ENCODE results near the gene SPTAN1.
A peak's percentile ranks its signal among the peaks of the same experiment; 100 is the strongest.

Gene SPTAN1

GRCh38 chr9:128619779-128620178, 67.4 kb downstream of the SPTAN1 start:
- no peak for TF ChIP-seq CTCF (IDR thresholded peaks at IDR 0.05; ENCODE audit: insufficient read depth, missing control alignments)
- DNase-seq (ENCODE audit: insufficient read length, low spot score) = no peak
- FAIRE-seq = no peak

- no peak for FAIRE-seq
- DNase-seq (ENCODE audit: insufficient read length, low spot score) = no peak
- TF ChIP-seq CTCF (IDR thresholded peaks at IDR 0.05; ENCODE audit: insufficient read depth, missing control alignments) = no peak
Measured at GRCh38 chr9:128621730-128622455, 69.5 kb downstream of the SPTAN1 start.

DNA sequence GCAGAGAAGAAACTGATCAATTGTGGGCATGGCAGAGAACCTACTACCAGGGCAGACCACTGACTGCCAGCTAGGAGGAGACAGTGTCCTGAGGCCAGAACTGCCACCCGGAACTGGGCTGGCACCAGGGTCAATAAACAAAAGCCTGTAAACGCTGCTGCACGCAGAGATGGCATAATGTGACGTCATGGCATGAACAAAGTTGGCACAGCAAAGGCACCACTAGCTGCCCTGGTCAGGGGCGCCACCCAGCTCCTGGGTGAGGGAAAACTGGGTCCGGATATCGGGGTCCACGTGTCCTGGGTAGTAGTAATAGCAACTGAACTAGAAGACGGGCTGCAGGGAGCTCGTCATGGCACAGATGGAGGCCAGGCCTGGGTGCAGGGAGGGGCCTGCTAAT, 72.2 kb downstream of the SPTAN1 start:
- TF ChIP-seq CTCF (IDR thresholded peaks at IDR 0.05; ENCODE audit: insufficient read depth, missing control alignments) = no peak
- FAIRE-seq (no peak), DNase-seq (ENCODE audit: insufficient read length, low spot score) (no peak)

DNA sequence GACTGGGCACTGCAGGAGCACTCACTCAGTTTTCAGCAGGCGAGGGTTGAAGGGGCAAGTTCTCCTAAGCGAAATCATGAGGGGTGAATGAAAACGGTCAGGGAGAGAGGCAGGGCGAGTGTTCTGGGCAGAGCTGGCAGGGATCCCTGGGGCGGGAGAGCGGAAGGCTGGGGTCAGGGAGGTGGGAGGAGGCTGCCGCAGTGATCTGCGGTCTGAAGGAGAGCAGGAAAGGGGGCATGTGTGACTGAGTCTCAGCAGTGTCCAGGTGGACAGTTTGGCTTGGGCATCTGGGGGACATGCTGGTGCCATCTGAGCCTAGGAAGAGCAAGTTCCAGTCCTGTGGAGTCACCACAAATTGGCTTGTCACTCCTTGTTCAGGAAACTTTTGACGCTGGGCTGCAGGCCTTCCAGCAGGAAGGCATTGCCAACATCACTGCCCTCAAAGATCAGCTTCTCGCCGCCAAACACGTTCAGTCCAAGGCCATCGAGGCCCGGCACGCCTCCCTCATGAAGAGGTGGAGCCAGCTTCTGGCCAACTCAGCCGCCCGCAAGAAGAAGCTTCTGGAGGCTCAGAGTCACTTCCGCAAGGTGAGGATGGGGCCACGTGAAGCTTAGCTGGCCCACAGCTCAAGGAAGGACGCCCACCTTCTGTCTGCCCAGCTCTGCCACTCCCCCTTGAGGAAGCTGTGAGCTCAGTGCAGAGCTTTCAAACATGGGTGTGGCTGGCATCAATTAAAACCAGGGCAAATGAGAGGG, 73.2 kb downstream of the SPTAN1 start:
- TF ChIP-seq CTCF (IDR thresholded peaks at IDR 0.05; ENCODE audit: insufficient read depth, missing control alignments) = peak; percentile 1

DNA sequence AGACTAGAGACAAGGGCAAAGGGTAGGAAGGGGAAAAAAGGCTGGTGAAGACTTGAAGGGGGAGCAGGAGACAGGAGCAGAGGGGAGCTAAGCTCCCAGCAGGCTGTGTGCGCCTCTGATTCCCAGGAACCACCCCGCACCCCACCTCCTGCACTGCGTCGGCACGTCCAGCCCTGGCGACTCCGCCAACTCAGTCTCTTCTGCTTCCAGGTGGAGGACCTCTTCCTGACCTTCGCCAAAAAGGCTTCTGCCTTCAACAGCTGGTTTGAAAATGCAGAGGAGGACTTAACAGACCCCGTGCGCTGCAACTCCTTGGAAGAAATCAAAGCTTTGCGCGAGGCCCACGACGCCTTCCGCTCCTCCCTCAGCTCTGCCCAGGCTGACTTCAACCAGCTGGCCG, 73.8 kb downstream of the SPTAN1 start:
- DNase-seq (ENCODE audit: insufficient read length, low spot score) (no peak), FAIRE-seq (no peak)
- TF ChIP-seq CTCF (IDR thresholded peaks at IDR 0.05; ENCODE audit: insufficient read depth, missing control alignments) = no peak

More for the DNA sequence above, 73.2 kb downstream of the SPTAN1 start:
- DNase-seq (ENCODE audit: insufficient read length, low spot score) (no peak), FAIRE-seq (no peak)

GRCh38 chr9:128627127-128627715, 74.8 kb downstream of the SPTAN1 start:
- FAIRE-seq = no peak
- DNase-seq (ENCODE audit: insufficient read length, low spot score) = no peak
- TF ChIP-seq CTCF (IDR thresholded peaks at IDR 0.05; ENCODE audit: insufficient read depth, missing control alignments) = no peak

Measured in D721Med (cell line).